ENCODE data around the gene WDR83. TPM values are rescaled to one million over a fixed set of nuclear protein-coding genes. Genes with fewer than 3 reads are reported as not detected.
A peak's percentile ranks its signal among the peaks of the same experiment; 100 is the strongest.
"Not testable (repeated sequence)": the region's sequence is repeated elsewhere in the genome, so short reads cannot be mapped to it uniquely, and the experiment has no call there.

Gene WDR83
- total and polyA plus RNA-seq, 10 of the 15 experiments (the other 5 are each of a cell fraction or from before 2014, with no cell fraction given), result 0.58 to 17.7 (median 10.8) TPM

DNA sequence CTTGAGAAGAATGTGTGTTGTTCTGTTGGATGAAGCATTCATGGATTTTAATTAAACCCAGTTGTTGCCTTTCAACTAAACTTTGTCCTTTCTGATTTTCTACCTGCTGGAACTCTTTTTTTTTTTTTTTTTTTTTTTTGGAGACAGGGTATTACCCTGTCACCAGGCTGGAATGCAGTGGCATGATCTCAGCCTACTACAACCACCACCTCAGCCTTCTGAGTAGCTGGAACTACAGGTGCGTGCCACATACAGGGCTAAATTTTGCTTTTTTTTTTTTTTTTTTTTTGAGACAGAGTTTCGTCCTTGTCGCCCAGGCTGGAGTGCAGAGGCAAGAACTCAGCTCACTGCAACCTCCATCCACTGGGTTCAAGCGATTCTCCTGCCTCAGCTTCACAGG lies 49.0 kb upstream of the WDR83 start (continued):
- TF ChIP-seq ZNF217 (IDR thresholded peaks at IDR 0.05), result no peak

DNA sequence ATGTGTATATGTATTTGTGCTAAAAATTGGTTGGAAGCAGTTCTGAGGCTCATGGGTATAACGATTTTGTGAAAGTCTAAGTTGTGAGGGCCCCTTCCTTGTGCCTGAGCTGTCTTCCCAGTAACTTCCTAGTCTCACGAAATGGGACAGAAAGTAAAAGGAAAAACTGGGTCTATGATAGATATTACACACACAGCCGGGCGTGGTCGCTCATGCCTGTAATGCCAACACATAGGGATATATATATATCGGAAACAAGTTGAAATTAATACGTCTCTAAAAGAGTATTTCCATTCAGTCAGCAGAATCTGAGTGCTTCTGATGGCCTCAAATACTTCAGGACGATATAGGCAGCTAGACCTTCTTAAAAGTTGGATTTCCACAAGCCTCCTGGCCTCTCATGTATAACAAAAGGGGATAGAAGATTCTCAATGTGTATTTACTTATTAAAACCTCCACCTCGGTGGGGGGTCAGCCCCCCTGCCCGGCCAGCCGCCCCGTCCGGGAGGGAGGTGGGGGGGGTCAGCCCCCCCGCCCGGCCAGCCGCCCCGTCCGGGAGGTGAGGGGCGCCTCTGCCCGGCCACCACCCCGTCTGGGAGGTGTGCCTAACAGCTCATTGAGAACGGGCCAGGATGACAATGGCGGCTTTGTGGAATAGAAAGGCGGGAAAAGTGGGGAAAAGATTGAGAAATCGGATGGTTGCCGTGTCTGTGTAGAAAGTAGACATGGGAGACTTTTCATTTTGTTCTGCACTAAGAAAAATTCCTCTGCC lies 45.2 kb upstream of the WDR83 start:
- intact Hi-C loops (cut with micrococcal nuclease; ENCODE audit: unreplicated experiment); in situ Hi-C loops (cut with MboI); H4K20me1 ChIP-seq (ENCODE audit: control insufficient read depth, insufficient read depth); SMC1A ChIA-PET (ENCODE audit: uncharacterized antibody, unreplicated experiment); FAIRE-seq; H3K27me3 ChIP-seq (replicated peaks in 1 of 2; ENCODE audit: control insufficient read depth in 2 of 2, insufficient read depth in 2 of 2, low read length in 1 of 2); H3K9ac ChIP-seq (ENCODE audit: control insufficient read depth, insufficient read depth, low read length); POLR2A ChIA-PET; H3K36me3 ChIP-seq (ENCODE audit: control insufficient read depth in 2 of 2, insufficient read depth in 2 of 2, low read length in 1 of 2); H3K4me3 ChIP-seq; H3K27ac ChIP-seq (ENCODE audit: control insufficient read depth, insufficient read depth); BruUV-seq (replicated peaks); H3K4me1 ChIP-seq (ENCODE audit: control insufficient read depth, insufficient read depth, low read length); CTCF ChIA-PET; DNase-seq (ENCODE audit: low read depth, low spot score); ATAC-seq; RAD21 ChIA-PET (ENCODE audit: unreplicated experiment); H2AFZ ChIP-seq (ENCODE audit: control insufficient read depth, low read depth, low read length); H3K4me2 ChIP-seq (ENCODE audit: control insufficient read depth, insufficient read depth): not testable (repeated sequence)
- H3K9me3 ChIP-seq (replicated peaks; ENCODE audit: control insufficient read depth, insufficient read depth, low read length), result peaks cover 17% of the 10 kb centered on the region
- peaks cover 36% of the 10 kb centered on the region for H3K79me2 ChIP-seq (ENCODE audit: control insufficient read depth, insufficient read depth, low read length)
- WGBS (ENCODE audit: insufficient coverage, insufficient replicate concordance, low lambda C conversion rate, missing lambda C conversion rate), result 91% methylated on average over 8 of the region's 26 CpGs

DNA sequence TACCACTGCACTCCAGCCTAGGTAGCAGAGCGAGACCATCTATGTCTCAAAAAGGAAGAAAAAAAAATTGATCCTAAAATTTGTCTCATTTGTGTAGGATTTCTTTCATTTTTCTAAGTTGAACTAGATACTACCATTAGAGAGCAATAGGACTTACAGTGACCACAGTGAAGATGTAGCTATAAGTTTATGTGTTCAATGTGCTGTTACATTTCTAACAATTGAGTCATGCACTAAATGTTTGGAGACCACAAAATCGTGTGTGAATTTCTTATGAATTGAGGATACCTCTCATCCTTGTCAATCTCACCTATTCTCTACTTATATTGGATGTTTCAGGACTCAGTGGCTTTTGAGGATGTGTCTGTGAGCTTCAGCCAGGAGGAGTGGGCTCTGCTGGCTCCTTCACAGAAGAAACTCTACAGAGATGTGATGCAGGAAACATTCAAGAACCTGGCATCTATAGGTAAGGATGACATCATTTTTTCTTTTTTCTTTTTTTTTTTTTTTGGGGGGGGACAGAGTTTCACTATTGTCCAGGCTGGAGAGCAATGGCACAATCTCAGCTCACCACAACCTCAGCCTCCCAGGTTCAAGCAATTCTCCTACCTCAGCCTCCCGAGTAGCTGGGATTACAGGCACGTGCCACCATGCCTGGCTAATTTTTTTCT lies 43.1 kb upstream of the WDR83 start:
- ChIA-PET POLR2A (interaction anchor here (0.7 to 1.4 kb wide), 4 partner anchors 10 to 49 kb away, joined by 3 to 6 read pairs (median 4); partner anchors contain the start of genes ZNF490 and ZNF791), RAD21 (ENCODE audit: unreplicated experiment) (interaction anchor here (0.8 kb wide), 1 partner anchor 10 kb away, joined by 3 read pairs; no protein-coding TSS in a partner anchor), SMC1A (ENCODE audit: uncharacterized antibody, unreplicated experiment) (interaction anchor here (0.9 to 1.9 kb wide), 3 partner anchors 10 to 16 kb away, joined by 3 to 9 read pairs (median 3); no protein-coding TSS in a partner anchor), CTCF (interaction anchor here (0.6 kb wide), 1 partner anchor 15 kb away, joined by 3 read pairs; no protein-coding TSS in a partner anchor)
- Histone ChIP-seq H3K27me3 (replicated peaks in 1 of 2; ENCODE audit: control insufficient read depth in 2 of 2, insufficient read depth in 2 of 2, low read length in 1 of 2) (no peaks in the 10 kb centered on the region), H4K20me1 (ENCODE audit: control insufficient read depth, insufficient read depth) (no peaks in the 10 kb centered on the region), H3K4me3 (no peak overlapping the region), H2AFZ (ENCODE audit: control insufficient read depth, low read depth, low read length) (no peak overlapping the region), H3K9ac (ENCODE audit: control insufficient read depth, insufficient read depth, low read length) (no peak overlapping the region), H3K4me1 (ENCODE audit: control insufficient read depth, insufficient read depth, low read length) (peaks cover 3% of the 10 kb centered on the region; the same call in 1 of the 2 replicates), H3K36me3 (ENCODE audit: control insufficient read depth in 2 of 2, insufficient read depth in 2 of 2, low read length in 1 of 2) (peaks cover 10 to 23% of the 10 kb centered on the region in 2 experiments), H3K4me2 (ENCODE audit: control insufficient read depth, insufficient read depth) (no peak overlapping the region), H3K79me2 (ENCODE audit: control insufficient read depth, insufficient read depth, low read length) (peaks cover 20% of the 10 kb centered on the region), H3K9me3 (replicated peaks; ENCODE audit: control insufficient read depth, insufficient read depth, low read length) (peaks cover 35% of the 10 kb centered on the region), H3K27ac (ENCODE audit: control insufficient read depth, insufficient read depth) (no peak overlapping the region)
- intact Hi-C loops (cut with micrococcal nuclease; ENCODE audit: unreplicated experiment) (no loop called here), in situ Hi-C loops (cut with MboI) (no loop called here)
- TF ChIP-seq ATF7 (IDR thresholded peaks at IDR 0.05; ENCODE audit: low read depth) (peak; percentile 31; the same call in 1 of the 2 replicates), MYC (IDR thresholded peaks at IDR 0.05; ENCODE audit: insufficient read depth, insufficient read length, insufficient replicate concordance, low read length, severe bottlenecking) (no peak)
- ATAC-seq (no peak), FAIRE-seq (no peak), DNase-seq (ENCODE audit: low read depth, low spot score) (no peak)
- WGBS (ENCODE audit: insufficient coverage, insufficient replicate concordance, low lambda C conversion rate, missing lambda C conversion rate), result 99% methylated on average over 4 of the region's 4 CpGs
- BruUV-seq (replicated peaks), result no TSS peak
